ENCODE results near the gene LHFPL6. TPM values are rescaled to one million over a fixed set of nuclear protein-coding genes. Genes with fewer than 3 reads are reported as not detected.

LHFPL6 gene
- polyA plus RNA-seq, 2 of the 4 experiments (the other 2 are of a cell fraction): 1.7 to 5.4 TPM

- Histone ChIP-seq H3K27ac (no peak overlapping the region), H3K4me3 (no peak overlapping the region), H3K4me1 (no peaks in the 10 kb centered on the region), H3K4me2 (no peak overlapping the region), H3K9me3 (no peaks in the 10 kb centered on the region)
- no peak for DNase-seq (ENCODE audit: low read depth in 1 of 2, low spot score in 1 of 2)
- ATAC-seq: no peak
- FAIRE-seq: no peak
- POLR2A ChIA-PET: no interaction called here
- CTCF ChIA-PET: interaction anchor here (1.9 kb wide), 1 partner anchor 290 kb away, joined by 5 read pairs; no protein-coding TSS in a partner anchor
- TF ChIP-seq RNF2 (IDR thresholded peaks at IDR 0.05; ENCODE audit: borderline replicate concordance, low read depth): no peak
- TF ChIP-seq FOXS1 (CRISPR knock-in tag; IDR thresholded peaks at IDR 0.05): no peak
- TF ChIP-seq ATOH8 (CRISPR knock-in tag; IDR thresholded peaks at IDR 0.05; ENCODE audit: low read depth): no peak
- TF ChIP-seq POLR2A (IDR thresholded peaks at IDR 0.05; ENCODE audit: low read length): no peak
- no peak for TF ChIP-seq TFCP2L1 (CRISPR knock-in tag; IDR thresholded peaks at IDR 0.05)
- TF ChIP-seq HDAC2 (IDR thresholded peaks at IDR 0.05): no peak
- no peak for TF ChIP-seq FOSB (CRISPR knock-in tag; IDR thresholded peaks at IDR 0.05)
- no peak for TF ChIP-seq REST (IDR thresholded peaks at IDR 0.05)
- no peak for TF ChIP-seq HMGXB4 (CRISPR knock-in tag; IDR thresholded peaks at IDR 0.05; ENCODE audit: borderline replicate concordance)
- no peak for TF ChIP-seq NR3C1 (IDR thresholded peaks at IDR 0.05)
- TF ChIP-seq POLR2AphosphoS2 (conservative IDR thresholded peaks at IDR 0.05; ENCODE audit: low read length): no peak
- no peak for TF ChIP-seq ZFP36 (IDR thresholded peaks at IDR 0.05; ENCODE audit: borderline replicate concordance, partially characterized antibody)
- no peak for TF ChIP-seq SMC3 (IDR thresholded peaks at IDR 0.05)
- no peak for TF ChIP-seq NPAS2 (CRISPR knock-in tag; IDR thresholded peaks at IDR 0.05; ENCODE audit: borderline replicate concordance)
- TF ChIP-seq RFX5 (IDR thresholded peaks at IDR 0.05): no peak
- TF ChIP-seq MAX (IDR thresholded peaks at IDR 0.05): no peak
- no peak for TF ChIP-seq CHD4 (IDR thresholded peaks at IDR 0.05; ENCODE audit: borderline replicate concordance)
- TF ChIP-seq CBX8 (IDR thresholded peaks at IDR 0.05): no peak
- TF ChIP-seq ELK1 (IDR thresholded peaks at IDR 0.05; ENCODE audit: low read depth, low read length): no peak
- 71% methylated on average over 1 of the region's 1 CpG for WGBS (ENCODE audit: missing lambda C conversion rate)
These were observed 281.4 kb downstream of the LHFPL6 start for GRCh38 chr13:39321574-39321973.

GRCh38 chr13:39318161-39318560 is 284.8 kb downstream of the LHFPL6 start:
- no peak for DNase-seq (ENCODE audit: low read depth in 1 of 2, low spot score in 1 of 2)
- ChIA-PET POLR2A (no interaction called here), CTCF (no interaction called here)
- no peak for FAIRE-seq
- H3K4me1 ChIP-seq: no peaks in the 10 kb centered on the region
- H3K27ac ChIP-seq: no peak overlapping the region
- no peak overlapping the region for H3K4me2 ChIP-seq
- no peak overlapping the region for H3K4me3 ChIP-seq
- H3K9me3 ChIP-seq: no peaks in the 10 kb centered on the region
- TF ChIP-seq HOXA7 (CRISPR knock-in tag; IDR thresholded peaks at IDR 0.05) (no peak), ZNF302 (CRISPR knock-in tag; IDR thresholded peaks at IDR 0.05) (no peak), GATA3 (IDR thresholded peaks at IDR 0.05; ENCODE audit: borderline replicate concordance) (no peak), KDM1A (IDR thresholded peaks at IDR 0.05; ENCODE audit: low read depth) (no peak), POLR2AphosphoS2 (conservative IDR thresholded peaks at IDR 0.05; ENCODE audit: low read length) (no peak), JUNB (IDR thresholded peaks at IDR 0.05) (no peak), RARB (CRISPR knock-in tag; IDR thresholded peaks at IDR 0.05) (no peak), FOXS1 (CRISPR knock-in tag; IDR thresholded peaks at IDR 0.05) (no peak), HMGXB4 (CRISPR knock-in tag; IDR thresholded peaks at IDR 0.05; ENCODE audit: borderline replicate concordance) (no peak), HEYL (CRISPR knock-in tag; IDR thresholded peaks at IDR 0.05) (no peak)
- WGBS (ENCODE audit: missing lambda C conversion rate): 65% methylated on average over 1 of the region's 1 CpG
- ATAC-seq: no peak
